HCT116 (cell line): ENCODE data around the gene NT5E.

Experiments used
- ELF1 ChIP-seq: IDR thresholded peaks from 2 replicates; pipeline ENCODE4 v1.6.1; 2012; ENCODE audit warnings: low read depth, borderline replicate concordance
- EZH2 ChIP-seq: fragments of 200-600 bp; sonication (generic); IDR thresholded peaks from 2 replicates; pipeline ENCODE4 v1.6.1; 2017; ENCODE audit warnings: antibody characterized with exemption, mixed run types
- JUND ChIP-seq: IDR thresholded peaks from 2 replicates; pipeline ENCODE4 v1.6.1; 2012
- MAX ChIP-seq: IDR thresholded peaks from 2 replicates; pipeline ENCODE4 v1.6.1; 2012
- POLR2A ChIP-seq: IDR thresholded peaks from 2 replicates; pipeline ENCODE4 v1.7.0; 2011; ENCODE audit warnings: borderline replicate concordance; ENCODE audit not compliant: insufficient read depth, insufficient read length; ENCODE audit errors: extremely low read depth
- POLR2AphosphoS5 ChIP-seq: IDR thresholded peaks from 2 replicates; pipeline ENCODE4 v1.6.1; 2011; ENCODE audit warnings: mild to moderate bottlenecking, low read depth, low read length, moderate library complexity
- REST ChIP-seq: IDR thresholded peaks from 2 replicates; pipeline ENCODE4 v1.6.1; 2012; ENCODE audit warnings: low read depth
- SP1 ChIP-seq: IDR thresholded peaks from 2 replicates; pipeline ENCODE4 v1.6.1; 2012; ENCODE audit warnings: low read depth
- TF ChIP-seq, protein P1 (sequence below), 3 experiments: fragments of 200-600 bp in 1 of 3; sonication (generic) in 1 of 3; IDR thresholded peaks in 2 of 3; conservative IDR thresholded peaks in 1 of 3; 2 replicates each; pipeline ENCODE4 v1.5.1; 2012 to 2017; ENCODE audit warnings: low read depth in 2 of 3, low read length in 2 of 3, antibody characterized with exemption in 1 of 3, borderline replicate concordance in 1 of 3, control low read depth in 1 of 3, mild to moderate bottlenecking in 1 of 3, mixed read lengths in 1 of 3, mixed run types in 1 of 3, moderate library complexity in 1 of 3; ENCODE audit not compliant: insufficient read depth in 1 of 3
- TF ChIP-seq, protein P2 (sequence below): IDR thresholded peaks from 2 replicates; pipeline ENCODE4 v1.6.1; 2012

DNA sequence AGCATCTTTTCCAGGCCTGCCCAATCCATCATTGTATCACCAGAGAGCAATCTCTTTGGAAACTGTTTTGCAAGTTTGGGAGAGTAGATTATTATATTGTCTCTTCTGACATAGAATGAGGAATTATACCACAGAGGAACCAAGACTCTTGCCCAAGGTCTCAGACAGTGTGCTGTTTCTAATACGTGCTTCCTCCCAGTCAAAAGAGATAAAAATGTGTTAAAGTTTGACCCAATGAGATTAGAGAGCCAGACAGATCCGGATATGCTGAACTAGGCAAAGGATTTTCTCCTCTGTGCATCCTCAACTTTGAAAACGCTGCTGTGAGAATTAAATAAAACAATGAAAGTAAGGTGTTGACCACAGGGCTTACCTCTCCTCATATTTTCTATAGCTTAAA lies 18.6 kb upstream of the NT5E start:
- TF ChIP-seq REST (no peak), MAX (no peak), POLR2A (no peak), JUND (no peak), POLR2AphosphoS5 (no peak), EZH2 (no peak), SP1 (no peak), ELF1 (no peak)
- TF ChIP-seq, protein P1, sequence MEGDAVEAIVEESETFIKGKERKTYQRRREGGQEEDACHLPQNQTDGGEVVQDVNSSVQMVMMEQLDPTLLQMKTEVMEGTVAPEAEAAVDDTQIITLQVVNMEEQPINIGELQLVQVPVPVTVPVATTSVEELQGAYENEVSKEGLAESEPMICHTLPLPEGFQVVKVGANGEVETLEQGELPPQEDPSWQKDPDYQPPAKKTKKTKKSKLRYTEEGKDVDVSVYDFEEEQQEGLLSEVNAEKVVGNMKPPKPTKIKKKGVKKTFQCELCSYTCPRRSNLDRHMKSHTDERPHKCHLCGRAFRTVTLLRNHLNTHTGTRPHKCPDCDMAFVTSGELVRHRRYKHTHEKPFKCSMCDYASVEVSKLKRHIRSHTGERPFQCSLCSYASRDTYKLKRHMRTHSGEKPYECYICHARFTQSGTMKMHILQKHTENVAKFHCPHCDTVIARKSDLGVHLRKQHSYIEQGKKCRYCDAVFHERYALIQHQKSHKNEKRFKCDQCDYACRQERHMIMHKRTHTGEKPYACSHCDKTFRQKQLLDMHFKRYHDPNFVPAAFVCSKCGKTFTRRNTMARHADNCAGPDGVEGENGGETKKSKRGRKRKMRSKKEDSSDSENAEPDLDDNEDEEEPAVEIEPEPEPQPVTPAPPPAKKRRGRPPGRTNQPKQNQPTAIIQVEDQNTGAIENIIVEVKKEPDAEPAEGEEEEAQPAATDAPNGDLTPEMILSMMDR (IDR thresholded peaks at IDR 0.05 in 2 of 3, conservative IDR thresholded peaks at IDR 0.05 in 1 of 3; ENCODE audit: borderline replicate concordance in 1 of 3, insufficient read depth in 1 of 3, low read depth in 2 of 3, low read length in 2 of 3) = no peak
- TF ChIP-seq, protein P2, sequence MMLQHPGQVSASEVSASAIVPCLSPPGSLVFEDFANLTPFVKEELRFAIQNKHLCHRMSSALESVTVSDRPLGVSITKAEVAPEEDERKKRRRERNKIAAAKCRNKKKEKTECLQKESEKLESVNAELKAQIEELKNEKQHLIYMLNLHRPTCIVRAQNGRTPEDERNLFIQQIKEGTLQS = no peak
